ENCODE measurements around the gene MVB12B. TPM values are rescaled to one million over a fixed set of nuclear protein-coding genes. Genes with fewer than 3 reads are reported as not detected.
A peak's percentile ranks its signal among the peaks of the same experiment; 100 is the strongest.

The MVB12B gene
- total and polyA plus RNA-seq, 7 donors = 1.5 to 25.6 (median 11.6) TPM

- no peaks in the 10 kb centered on the region for H3K9me3 ChIP-seq
- WGBS, 3 donors = 25 to 54% (median 32%) methylated on average over 10 of the region's 10 CpGs
- DNase-seq = no peak
- intact Hi-C loops (cut with DNase I) = no loop called here
- no peak for ATAC-seq
- H3K27me3 ChIP-seq (ENCODE audit: insufficient read depth in 3 of 3, low read length in 2 of 3) = peaks cover 0 to 57% (median 10%) of the 10 kb centered on the region in 3 donors
- H3K4me1 ChIP-seq = peaks cover 10% of the 10 kb centered on the region
- H3K36me3 ChIP-seq (ENCODE audit: insufficient read depth in 1 of 2, low read depth in 1 of 2) = no peaks in the 10 kb centered on the region
- no peak for TF ChIP-seq CTCF (IDR thresholded peaks at IDR 0.05)
- no peak overlapping the region for H3K27ac ChIP-seq
- no peak overlapping the region for H3K4me3 ChIP-seq
Measured at GRCh38 chr9:126520453-126520852, 193.8 kb downstream of the MVB12B start.

GRCh38 chr9:126521089-126521488 is 194.5 kb downstream of the MVB12B start:
- DNase-seq (no peak), ATAC-seq (peak; percentile 24 to 75 (median 58))
- H3K4me3 ChIP-seq = peak overlapping the region; percentile 24
- H3K36me3 ChIP-seq (ENCODE audit: insufficient read depth in 1 of 2, low read depth in 1 of 2) = no peaks in the 10 kb centered on the region
- H3K27ac ChIP-seq = no peak overlapping the region
- 19 to 38% (median 22%) methylated on average over 11 of the region's 11 CpGs for WGBS, 3 donors
- H3K9me3 ChIP-seq = no peaks in the 10 kb centered on the region
- no peak for TF ChIP-seq CTCF (IDR thresholded peaks at IDR 0.05)
- H3K4me1 ChIP-seq = peaks cover 10% of the 10 kb centered on the region
- intact Hi-C loops (cut with DNase I) = no loop called here
- peaks cover 0 to 52% (median 8%) of the 10 kb centered on the region in 3 donors for H3K27me3 ChIP-seq (ENCODE audit: insufficient read depth in 3 of 3, low read length in 2 of 3)

- ATAC-seq (no peak), DNase-seq (no peak)
- Histone ChIP-seq H3K27me3 (ENCODE audit: insufficient read depth in 3 of 3, low read length in 2 of 3) (peaks cover 0 to 48% (median 5%) of the 10 kb centered on the region in 3 donors), H3K27ac (no peak overlapping the region), H3K4me1 (peaks cover 10% of the 10 kb centered on the region), H3K36me3 (ENCODE audit: insufficient read depth in 1 of 2, low read depth in 1 of 2) (no peaks in the 10 kb centered on the region), H3K9me3 (no peaks in the 10 kb centered on the region), H3K4me3 (no peak overlapping the region)
- TF ChIP-seq CTCF (IDR thresholded peaks at IDR 0.05) = no peak
- intact Hi-C loops (cut with DNase I) = no loop called here
- WGBS, 3 donors = 60 to 71% (median 67%) methylated on average over 13 of the region's 13 CpGs
Measured at GRCh38 chr9:126521551-126521950, 194.9 kb downstream of the MVB12B start.

GRCh38 chr9:126521976-126522590 is 195.5 kb downstream of the MVB12B start:
- Histone ChIP-seq H3K4me3 (no peak overlapping the region), H3K27me3 (ENCODE audit: insufficient read depth in 3 of 3, low read length in 2 of 3) (peaks cover 0 to 42% (median 4%) of the 10 kb centered on the region in 3 donors), H3K4me1 (peaks cover 10% of the 10 kb centered on the region), H3K9me3 (no peaks in the 10 kb centered on the region), H3K27ac (no peak overlapping the region), H3K36me3 (ENCODE audit: insufficient read depth in 1 of 2, low read depth in 1 of 2) (no peaks in the 10 kb centered on the region)
- DNase-seq = no peak
- intact Hi-C loops (cut with DNase I) = no loop called here
- no peak for ATAC-seq
- no peak for TF ChIP-seq CTCF (IDR thresholded peaks at IDR 0.05)
- WGBS, 3 donors = 87 to 93% (median 92%) methylated on average over 9 to 10 of the region's 10 CpGs

Data from psoas muscle (tissue), 8 donors.